AG10803 (cell line): Measurements from ENCODE around the gene PIP4K2C.

Source experiments
- DNase-seq: peaks from one replicate; pipeline ENCODE4 v3.0.0; 2010; ENCODE audit warnings: low read depth
- H3K4me3 ChIP-seq: 2 replicates; pipeline ENCODE4 v1.5.1; 2011; ENCODE audit warnings: mild to moderate bottlenecking, low read length, control low read depth
- TF ChIP-seq, protein P1 (sequence below): conservative IDR thresholded peaks from 2 replicates; pipeline ENCODE4 v1.5.1; 2011; ENCODE audit warnings: mild to moderate bottlenecking, low read length, control low read depth, inconsistent platforms

PIP4K2C gene

DNA sequence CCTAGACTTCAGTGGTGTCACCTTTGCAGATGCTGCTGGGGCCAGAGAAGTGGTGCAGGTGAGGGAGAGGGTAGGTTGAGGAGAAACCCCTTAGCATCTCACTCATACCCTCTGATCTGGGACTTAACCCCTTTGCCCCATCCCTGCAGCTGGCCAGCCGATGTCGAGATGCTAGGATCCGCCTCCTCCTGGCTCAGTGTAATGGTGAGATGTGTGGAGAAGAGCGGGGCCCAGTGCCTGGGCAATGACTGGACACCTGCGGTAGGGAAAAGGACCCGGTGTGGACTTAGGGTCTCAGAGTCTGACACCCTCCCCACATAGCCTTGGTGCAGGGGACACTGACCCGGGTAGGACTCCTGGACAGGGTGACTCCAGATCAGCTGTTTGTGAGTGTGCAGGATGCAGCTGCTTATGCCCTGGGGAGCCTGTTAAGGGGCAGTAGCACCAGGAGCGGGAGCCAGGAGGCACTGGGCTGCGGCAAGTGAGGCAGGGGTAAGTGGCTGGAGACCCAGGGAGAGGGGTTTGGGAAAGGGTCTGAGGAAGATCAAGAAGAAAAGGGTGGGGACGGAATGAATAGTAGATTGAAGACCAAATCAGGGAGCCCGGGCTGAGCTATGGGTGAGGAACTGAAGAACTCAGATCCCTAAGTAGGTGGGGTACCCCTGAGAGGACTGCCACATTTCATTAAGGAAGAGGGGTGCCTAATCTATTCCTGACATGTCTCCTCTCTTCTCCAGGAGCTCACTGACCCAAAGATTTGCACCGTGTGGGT is 34.5 kb downstream of the PIP4K2C start:
- no peak overlapping the region for H3K4me3 ChIP-seq
- TF ChIP-seq, protein P1, sequence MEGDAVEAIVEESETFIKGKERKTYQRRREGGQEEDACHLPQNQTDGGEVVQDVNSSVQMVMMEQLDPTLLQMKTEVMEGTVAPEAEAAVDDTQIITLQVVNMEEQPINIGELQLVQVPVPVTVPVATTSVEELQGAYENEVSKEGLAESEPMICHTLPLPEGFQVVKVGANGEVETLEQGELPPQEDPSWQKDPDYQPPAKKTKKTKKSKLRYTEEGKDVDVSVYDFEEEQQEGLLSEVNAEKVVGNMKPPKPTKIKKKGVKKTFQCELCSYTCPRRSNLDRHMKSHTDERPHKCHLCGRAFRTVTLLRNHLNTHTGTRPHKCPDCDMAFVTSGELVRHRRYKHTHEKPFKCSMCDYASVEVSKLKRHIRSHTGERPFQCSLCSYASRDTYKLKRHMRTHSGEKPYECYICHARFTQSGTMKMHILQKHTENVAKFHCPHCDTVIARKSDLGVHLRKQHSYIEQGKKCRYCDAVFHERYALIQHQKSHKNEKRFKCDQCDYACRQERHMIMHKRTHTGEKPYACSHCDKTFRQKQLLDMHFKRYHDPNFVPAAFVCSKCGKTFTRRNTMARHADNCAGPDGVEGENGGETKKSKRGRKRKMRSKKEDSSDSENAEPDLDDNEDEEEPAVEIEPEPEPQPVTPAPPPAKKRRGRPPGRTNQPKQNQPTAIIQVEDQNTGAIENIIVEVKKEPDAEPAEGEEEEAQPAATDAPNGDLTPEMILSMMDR, result no peak
- DNase-seq, result no peak

DNA sequence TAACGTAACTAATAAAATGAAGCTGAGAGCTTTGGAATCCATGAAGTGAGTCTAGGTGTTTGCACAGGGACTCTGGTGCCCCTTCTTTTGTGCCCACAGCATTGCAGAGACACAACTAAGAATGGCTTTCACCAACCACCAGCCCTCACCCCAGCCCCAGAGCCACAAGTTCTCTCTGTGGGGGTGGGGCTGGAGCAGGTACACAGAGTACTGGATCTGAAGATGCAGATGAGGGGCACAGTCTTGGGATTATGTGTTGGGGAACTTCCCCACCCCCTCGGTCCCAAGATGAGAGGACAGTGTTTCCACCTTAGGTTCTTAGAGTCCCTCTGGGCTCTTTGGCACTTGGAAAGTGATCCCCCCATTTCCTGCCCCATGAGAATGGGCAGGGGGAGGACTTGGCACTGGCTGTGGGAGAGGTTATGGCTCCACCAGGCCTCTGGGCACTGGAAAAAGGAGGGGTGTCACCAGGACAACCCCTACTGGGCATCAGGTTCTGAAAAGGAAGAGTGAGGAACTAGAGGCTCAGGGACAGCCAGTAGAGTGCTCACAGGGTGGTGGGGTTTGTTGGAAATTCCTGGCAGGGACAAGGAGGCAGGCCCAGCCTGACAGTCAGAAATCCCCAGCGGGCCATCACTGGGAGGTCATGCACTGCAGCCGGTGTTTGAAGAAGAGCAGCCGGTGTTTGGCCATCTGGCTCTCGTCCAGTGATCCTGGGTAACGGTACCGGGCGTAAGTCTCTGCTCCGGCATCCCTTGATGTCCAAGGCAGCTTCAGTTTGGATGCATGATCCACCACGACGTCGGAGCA is 35.3 kb downstream of the PIP4K2C start:
- no peak overlapping the region for H3K4me3 ChIP-seq
- TF ChIP-seq, protein P1, result no peak
- no peak for DNase-seq

DNA sequence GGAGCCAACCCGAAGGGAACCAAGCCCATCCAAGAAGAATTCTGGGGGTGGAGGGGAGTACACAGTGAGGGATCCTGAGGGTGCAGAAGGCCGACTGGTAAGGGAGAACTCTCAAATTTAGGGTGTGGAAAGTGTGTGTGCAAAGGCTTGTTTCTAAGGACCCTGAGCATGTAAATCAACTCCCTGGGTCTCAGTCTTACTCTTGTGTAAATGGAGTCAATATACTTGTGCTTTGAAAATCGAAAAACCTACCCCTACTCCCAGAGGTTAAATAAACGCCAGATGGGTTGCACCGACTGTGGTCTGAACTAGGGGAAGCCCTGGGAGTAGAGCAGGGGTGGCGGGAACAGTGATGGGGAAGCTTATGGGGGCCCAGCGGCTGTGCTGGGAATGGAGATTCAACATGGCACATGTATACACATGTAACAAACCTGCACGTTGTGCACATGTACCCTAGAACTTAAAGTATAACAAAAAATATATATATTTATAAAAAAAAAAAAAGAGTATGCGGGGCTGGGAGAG is 36.0 kb downstream of the PIP4K2C start:
- DNase-seq, result no peak
- TF ChIP-seq, protein P1, result no peak
- no peak overlapping the region for H3K4me3 ChIP-seq

DNA sequence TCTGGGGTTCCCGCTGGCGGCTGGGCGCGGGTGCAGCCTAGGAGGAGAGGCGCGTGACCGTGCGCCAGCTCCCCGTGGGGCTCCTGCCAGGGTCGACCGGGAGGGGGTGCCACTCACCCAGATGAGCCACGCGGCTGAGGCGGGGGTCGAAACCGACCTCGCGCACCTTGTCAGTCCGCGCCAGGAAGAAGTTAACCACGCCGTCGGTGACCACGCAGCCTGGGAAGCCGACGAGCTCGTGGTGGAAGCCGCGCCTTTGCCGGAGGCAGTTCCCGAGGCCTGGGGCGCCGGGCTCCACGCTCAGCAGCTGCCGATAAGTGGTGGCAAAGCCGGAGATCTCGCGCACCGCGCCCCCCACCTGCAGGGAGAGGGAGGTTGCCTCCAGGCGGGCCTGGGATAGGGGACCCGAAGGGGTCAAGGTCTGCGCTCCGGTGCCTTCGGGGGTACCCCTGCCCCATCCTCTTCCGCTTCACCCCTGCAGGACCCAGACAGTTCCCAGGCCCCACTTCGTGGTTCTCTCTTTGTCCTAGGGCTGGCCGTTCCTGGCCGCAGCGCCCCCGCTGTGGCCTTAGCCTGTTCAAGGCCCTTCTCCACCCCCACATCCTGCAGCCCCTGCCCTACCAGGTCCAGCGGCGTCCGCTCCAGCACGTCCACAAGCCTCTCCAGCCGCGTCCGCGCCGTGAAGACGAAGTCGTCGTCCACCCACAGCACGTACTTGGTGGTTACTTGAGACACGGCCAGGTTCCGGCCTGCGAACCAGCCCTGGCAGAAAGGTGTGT is 36.7 kb downstream of the PIP4K2C start:
- H3K4me3 ChIP-seq, result no peak overlapping the region
- TF ChIP-seq, protein P1, result no peak
- DNase-seq, result no peak

DNA sequence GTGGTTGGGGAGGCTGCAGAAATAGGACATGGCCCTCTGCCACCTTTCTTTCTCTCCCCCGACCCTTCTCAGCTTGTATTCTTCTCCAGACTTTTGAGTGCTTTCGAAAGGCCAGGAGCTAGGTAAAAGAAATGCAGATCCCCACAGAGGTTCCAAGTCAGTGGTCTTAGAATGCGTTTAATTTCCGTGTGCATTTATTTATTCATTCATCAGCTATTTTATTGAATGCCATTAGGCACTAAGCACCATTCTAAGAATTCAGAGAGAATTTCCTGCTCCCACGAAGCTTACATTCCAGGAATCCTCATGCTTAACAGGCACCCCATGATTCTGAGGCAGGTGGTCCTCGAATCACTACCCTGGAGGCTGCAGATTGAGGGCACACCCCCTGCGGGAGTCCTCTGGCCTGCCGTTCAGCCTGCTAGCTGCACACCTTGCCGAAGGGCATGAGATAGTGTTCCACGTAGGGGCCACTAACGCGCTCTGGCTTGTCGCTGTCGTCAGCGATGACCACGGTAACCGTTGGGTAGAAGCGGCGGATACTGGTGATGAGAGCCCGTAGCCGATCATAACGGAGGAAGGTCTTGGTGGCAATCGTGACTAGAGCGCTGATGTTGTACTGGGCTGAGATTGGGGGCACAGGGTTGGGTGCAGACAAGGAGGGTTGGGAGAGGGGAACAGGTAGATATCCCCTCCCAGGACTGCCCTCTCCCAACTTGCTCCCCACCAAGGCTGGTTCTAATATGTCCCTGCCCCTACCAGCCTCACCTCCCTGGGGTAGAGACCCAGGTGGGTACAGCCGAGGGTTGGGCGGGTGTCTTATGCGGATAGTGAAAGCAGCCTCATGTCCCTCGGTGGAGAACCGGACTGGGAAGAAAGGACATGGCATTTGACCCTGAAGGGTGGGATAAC is 37.5 kb downstream of the PIP4K2C start:
- no peak for DNase-seq
- H3K4me3 ChIP-seq, result no peak overlapping the region
- TF ChIP-seq, protein P1, result no peak

DNA sequence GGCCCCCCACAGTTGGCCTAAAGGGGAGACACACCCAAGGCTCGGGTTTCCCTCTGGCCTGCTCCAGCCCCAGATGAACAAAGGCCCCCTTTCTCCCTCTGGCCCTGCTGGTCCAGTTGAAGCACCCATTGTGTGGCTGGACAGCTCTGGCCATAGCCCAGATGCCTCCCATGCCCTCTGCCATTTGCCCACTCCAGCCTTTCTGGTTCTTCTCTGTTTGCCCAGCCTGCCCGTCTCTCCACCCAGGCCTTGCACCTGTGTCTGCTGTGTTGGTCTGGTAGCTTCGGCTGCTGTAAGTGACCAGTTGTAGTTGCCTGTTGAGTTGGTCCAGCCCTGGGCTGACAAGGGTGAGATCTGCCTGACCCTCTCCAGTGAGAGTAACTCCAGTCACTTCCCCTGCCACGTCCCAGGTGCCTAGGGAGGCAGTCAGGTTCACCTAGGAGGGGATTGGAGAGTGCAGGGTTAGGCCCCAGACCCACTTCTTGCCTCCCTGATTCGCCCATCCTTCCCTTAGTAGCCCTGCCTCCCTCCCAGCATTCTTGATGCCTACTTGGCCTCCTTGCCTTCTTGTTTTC is 39.0 kb downstream of the PIP4K2C start:
- no peak overlapping the region for H3K4me3 ChIP-seq
- TF ChIP-seq, protein P1, result no peak
- no peak for DNase-seq
